Loucy (cell line): ENCODE results near the gene ZSWIM5.

Experiments
- H2AFZ ChIP-seq: fragments of 200-600 bp; sonication (generic); 2 replicates; pipeline ENCODE4 v1.6.0; 2016; ENCODE audit warnings: antibody characterized with exemption, mild to moderate bottlenecking, low read length, moderate library complexity
- H3F3A ChIP-seq: fragments of 200-600 bp; 2 replicates; pipeline ENCODE4 v1.6.0; 2016; ENCODE audit warnings: antibody characterized with exemption, low read depth, mild to moderate bottlenecking
- H3K27me3 ChIP-seq: fragments of 200-600 bp; sonication (generic); 2 replicates; pipeline ENCODE4 v1.6.1; 2014; ENCODE audit warnings: low read length, mild to moderate bottlenecking; ENCODE audit not compliant: insufficient read depth, poor library complexity, severe bottlenecking
- H3K36me3 ChIP-seq: fragments of 200-600 bp; sonication (generic); 2 replicates; pipeline ENCODE4 v1.6.1; 2016; ENCODE audit warnings: low read length; ENCODE audit not compliant: insufficient read depth
- H3K4me1 ChIP-seq: fragments of 200-600 bp; sonication (generic); 2 replicates; pipeline ENCODE4 v1.5.1; 2014; ENCODE audit warnings: low read length, mild to moderate bottlenecking; ENCODE audit not compliant: insufficient read depth, poor library complexity, severe bottlenecking
- H3K4me2 ChIP-seq: fragments of 200-600 bp; sonication (generic); 2 replicates; pipeline ENCODE4 v1.6.0; 2014; ENCODE audit warnings: antibody characterized with exemption, low read length, low read depth, mild to moderate bottlenecking; ENCODE audit not compliant: poor library complexity, severe bottlenecking
- H3K4me3 ChIP-seq: fragments of 200-600 bp; sonication (generic); 2 replicates; pipeline ENCODE4 v1.5.1; 2014; ENCODE audit warnings: low read length, mild to moderate bottlenecking, mixed read lengths; ENCODE audit not compliant: poor library complexity, severe bottlenecking
- H3K79me2 ChIP-seq: fragments of 200-600 bp; sonication (generic); 2 replicates; pipeline ENCODE4 v1.6.1; 2014; ENCODE audit warnings: low read length; ENCODE audit not compliant: insufficient read depth
- H3K9ac ChIP-seq: fragments of 200-600 bp; sonication (generic); 2 replicates; pipeline ENCODE4 v1.6.0; 2014; ENCODE audit warnings: mild to moderate bottlenecking, low read depth, low read length, moderate library complexity; ENCODE audit not compliant: poor library complexity, severe bottlenecking
- H3K9me2 ChIP-seq: fragments of 200-600 bp; sonication (generic); replicated peaks from 2 replicates; pipeline ENCODE4 v1.6.1; 2016; ENCODE audit warnings: low read depth, low read length, mixed read lengths
- H3K9me3 ChIP-seq: fragments of 200-600 bp; sonication (generic); 2 replicates; pipeline ENCODE4 v1.6.1; 2014; ENCODE audit warnings: mild to moderate bottlenecking, antibody characterized with exemption, low read length, low read depth; ENCODE audit not compliant: insufficient read depth
- H4K20me1 ChIP-seq: fragments of 200-600 bp; sonication (generic); 2 replicates; pipeline ENCODE4 v1.6.0; 2014; ENCODE audit warnings: antibody characterized with exemption, low read length, mild to moderate bottlenecking; ENCODE audit not compliant: insufficient read depth, poor library complexity, severe bottlenecking
- CTCF ChIP-seq: fragments of 200-600 bp; sonication (generic); conservative IDR thresholded peaks from 2 replicates; pipeline ENCODE4 v1.5.1; 2014; ENCODE audit warnings: mild to moderate bottlenecking, antibody characterized with exemption, low read length
- EZH2phosphoT487 ChIP-seq: fragments of 200-600 bp; IDR thresholded peaks from 2 replicates; pipeline ENCODE4 v1.6.1; 2018; ENCODE audit warnings: antibody characterized with exemption, mild to moderate bottlenecking, moderate library complexity, borderline replicate concordance

Gene ZSWIM5

DNA sequence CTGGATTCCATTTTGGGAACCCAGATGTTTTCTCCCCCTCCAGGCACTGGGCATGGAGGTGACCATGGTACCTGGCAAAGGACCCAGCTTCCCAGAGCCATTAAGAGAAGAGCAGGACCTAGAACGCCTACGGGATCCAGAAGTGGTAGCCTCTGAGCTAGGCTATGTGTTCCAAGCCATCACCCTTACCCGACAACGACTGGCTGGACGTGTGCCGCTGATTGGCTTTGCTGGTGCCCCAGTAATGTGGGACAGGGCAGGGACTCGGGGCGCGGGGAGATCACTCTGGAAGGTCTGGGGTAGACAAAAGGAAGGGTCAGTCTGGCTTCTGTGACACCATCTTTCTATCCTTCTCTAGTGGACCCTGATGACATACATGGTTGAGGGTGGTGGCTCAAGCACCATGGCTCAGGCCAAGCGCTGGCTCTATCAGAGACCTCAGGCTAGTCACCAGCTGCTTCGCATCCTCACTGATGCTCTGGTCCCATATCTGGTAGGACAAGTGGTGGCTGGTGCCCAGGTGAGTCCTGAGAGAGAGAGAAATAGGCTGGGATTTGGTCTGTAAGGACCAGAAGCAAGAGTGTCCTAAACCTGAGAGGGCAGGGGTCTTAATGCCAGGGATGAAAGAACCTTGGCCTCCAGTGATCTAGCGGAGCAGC, 192.7 kb downstream of the ZSWIM5 start:
- H3K9ac ChIP-seq: peak overlapping the region; percentile 79
- TF ChIP-seq CTCF (no peak), EZH2phosphoT487 (no peak)
- H3K36me3 ChIP-seq: no peaks in the 10 kb centered on the region
- H3K9me2 ChIP-seq: no peaks in the 10 kb centered on the region
- H2AFZ ChIP-seq: no peak overlapping the region
- H3K27me3 ChIP-seq: no peaks in the 10 kb centered on the region
- H4K20me1 ChIP-seq: no peaks in the 10 kb centered on the region
- peaks cover 12% of the 10 kb centered on the region for H3K79me2 ChIP-seq
- peak overlapping the region; percentile 98 for H3K4me2 ChIP-seq
- no peaks in the 10 kb centered on the region for H3K9me3 ChIP-seq
- peak overlapping the region; percentile 86 for H3K4me3 ChIP-seq
- peaks cover 33% of the 10 kb centered on the region for H3K4me1 ChIP-seq
- no peaks in the 10 kb centered on the region for H3F3A ChIP-seq

DNA sequence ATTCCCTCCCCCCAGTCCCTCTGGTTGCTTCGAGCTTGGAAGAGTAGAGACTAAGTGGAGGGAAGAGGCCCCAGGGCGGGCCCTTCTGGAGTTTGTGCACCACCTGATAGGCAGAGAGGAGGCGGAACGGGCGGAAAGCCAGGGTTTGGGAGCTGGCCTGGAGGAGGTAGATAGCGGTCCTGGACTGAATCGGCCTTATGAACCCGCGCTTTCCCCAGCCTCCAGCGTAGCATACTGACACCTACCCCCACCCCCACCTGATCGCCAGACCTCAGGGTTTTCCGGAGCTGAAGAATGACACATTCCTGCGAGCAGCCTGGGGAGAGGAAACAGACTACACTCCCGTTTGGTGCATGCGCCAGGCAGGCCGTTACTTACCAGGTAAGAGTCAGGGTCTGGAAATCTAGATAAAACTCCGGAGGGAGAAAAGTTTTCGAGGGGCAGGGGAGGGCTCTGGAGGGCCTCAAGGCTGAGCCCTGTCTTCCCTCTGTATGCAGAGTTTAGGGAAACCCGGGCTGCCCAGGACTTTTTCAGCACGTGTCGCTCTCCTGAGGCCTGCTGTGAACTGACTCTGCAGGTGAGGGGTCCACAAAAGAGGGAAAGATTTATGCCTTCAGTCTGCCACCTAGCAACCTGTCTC, 193.6 kb downstream of the ZSWIM5 start:
- H3F3A ChIP-seq: no peaks in the 10 kb centered on the region
- H4K20me1 ChIP-seq: no peaks in the 10 kb centered on the region
- no peaks in the 10 kb centered on the region for H3K9me2 ChIP-seq
- peak overlapping the region; percentile 79 for H3K9ac ChIP-seq
- H3K9me3 ChIP-seq: no peaks in the 10 kb centered on the region
- peak overlapping the region; percentile 71 for H2AFZ ChIP-seq
- peaks cover 12% of the 10 kb centered on the region for H3K79me2 ChIP-seq
- H3K4me3 ChIP-seq: peak overlapping the region; percentile 86
- H3K4me1 ChIP-seq: peaks cover 33% of the 10 kb centered on the region
- H3K4me2 ChIP-seq: peak overlapping the region; percentile 98
- H3K36me3 ChIP-seq: no peaks in the 10 kb centered on the region
- TF ChIP-seq CTCF: no peak
- no peak for TF ChIP-seq EZH2phosphoT487
- no peaks in the 10 kb centered on the region for H3K27me3 ChIP-seq

- peaks cover 12% of the 10 kb centered on the region for H3K79me2 ChIP-seq
- peaks cover 2% of the 10 kb centered on the region; the same call in 1 of the 2 replicates for H3K36me3 ChIP-seq
- no peaks in the 10 kb centered on the region for H3K27me3 ChIP-seq
- H3K9me2 ChIP-seq: no peaks in the 10 kb centered on the region
- H3K4me1 ChIP-seq: peaks cover 33% of the 10 kb centered on the region
- no peaks in the 10 kb centered on the region for H3K9me3 ChIP-seq
- peak within 1 kb of the TSS; percentile 98 for H2AFZ ChIP-seq
- no peaks in the 10 kb centered on the region for H3F3A ChIP-seq
- TF ChIP-seq EZH2phosphoT487 (no peak), CTCF (no peak)
- H3K4me3 ChIP-seq: peak within 1 kb of the TSS; percentile 86
- peak within 1 kb of the TSS; percentile 79 for H3K9ac ChIP-seq
- H4K20me1 ChIP-seq: no peaks in the 10 kb centered on the region
- peak within 1 kb of the TSS; percentile 98 for H3K4me2 ChIP-seq
These were observed 194.4 kb downstream of the ZSWIM5 start, which contains the start of gene UROD for GRCh38 chr1:45011837-45012638. Gene UROD, plus strand, starts transcription at chr1:45012254. Its CDS starts 12 bp downstream, at chr1:45012266.
